Esophagus muscularis mucosa (tissue), 4 donors: ENCODE data around the gene ARHGEF10L. TPM values are rescaled to one million over a fixed set of nuclear protein-coding genes. Genes with fewer than 3 reads are reported as not detected.

Source experiments
- DNase-seq: peaks from one replicate; pipeline ENCODE4 v3.0.0-alpha.2; 2017; ENCODE audit errors: extremely low spot score
- H3K27ac ChIP-seq, 4 donors: fragments of 200-600 bp; sonication (generic); replicated peaks in 1 of 4; 1 replicate in 3 of 4; 2 replicates in 1 of 4; pipeline ENCODE4 v1.5.1; 2016 to 2019; ENCODE audit warnings: mild to moderate bottlenecking in 1 of 4
- H3K27me3 ChIP-seq, 4 donors: fragments of 200-600 bp; sonication (generic); one replicate each; pipeline versions ENCODE4 v1.5.1 to v1.6.0; 2016 to 2019
- H3K36me3 ChIP-seq, 4 donors: fragments of 200-600 bp; sonication (generic); one replicate each; pipeline ENCODE4 v1.5.1; 2016 to 2019
- H3K4me1 ChIP-seq, 4 donors: fragments of 200-600 bp; sonication (generic); one replicate each; pipeline ENCODE4 v1.5.1; 2016 to 2019
- H3K4me3 ChIP-seq, 4 donors: fragments of 200-600 bp; sonication (generic); 1 replicate in 2 of 4; 2 replicates in 2 of 4; pipeline ENCODE4 v1.5.1; 2016 to 2019; ENCODE audit warnings: mild to moderate bottlenecking in 4 of 4, moderate library complexity in 1 of 4
- H3K9me3 ChIP-seq, 4 donors: fragments of 200-600 bp; sonication (generic); 1 replicate in 3 of 4; 2 replicates in 1 of 4; pipeline ENCODE4 v1.5.1; 2016 to 2019
- EP300 ChIP-seq: sonication (generic); formaldehyde crosslinking; IDR thresholded peaks from one replicate; pipeline ENCODE4 v1.6.1; 2017; ENCODE audit warnings: antibody characterized with exemption
- POLR2A ChIP-seq: fragments of 450-650 bp; IDR thresholded peaks from one replicate; pipeline ENCODE4 v1.6.1; 2017; ENCODE audit warnings: antibody characterized with exemption, moderate library complexity, mild to moderate bottlenecking, low read depth
- POLR2AphosphoS5 ChIP-seq, 2 donors: sonication (generic); formaldehyde crosslinking; IDR thresholded peaks; one replicate each; pipeline ENCODE4 v1.6.1; 2017; ENCODE audit warnings: antibody characterized with exemption in 2 of 2
- WGBS: methylation state at CpG from one replicate; pipeline ENCODE4 v1.1.5; 2018; 5-methylcytosine and 5-hydroxymethylcytosine counted together
- intact Hi-C: fragments of 100-400 bp; cut with DNase I; formaldehyde crosslinking; loops from one replicate; pipeline ENCODE4 v1.15.1; 2023
- total RNA-seq, 4 donors: library from RNA; depleted of rRNA; stranded (reverse); fragments of >200 nt; gene quantifications; one replicate each; pipeline versions ENCODE4 v1.1.0 to v1.2.1, GENCODE V29; 2016
- TF ChIP-seq, protein P1 (sequence below), 3 experiments: fragments of 200-600 bp in 2 of 3; fragments of 450-650 bp in 1 of 3; sonication (generic) in 2 of 3; IDR thresholded peaks; one replicate each; pipeline ENCODE4 v1.5.1; 2017 to 2019; ENCODE audit warnings: antibody characterized with exemption in 3 of 3, mild to moderate bottlenecking in 2 of 3, moderate library complexity in 1 of 3

ARHGEF10L gene
- total RNA-seq, 4 donors from 2014 or later = 46.6 to 93.0 (median 66.9) TPM

DNA sequence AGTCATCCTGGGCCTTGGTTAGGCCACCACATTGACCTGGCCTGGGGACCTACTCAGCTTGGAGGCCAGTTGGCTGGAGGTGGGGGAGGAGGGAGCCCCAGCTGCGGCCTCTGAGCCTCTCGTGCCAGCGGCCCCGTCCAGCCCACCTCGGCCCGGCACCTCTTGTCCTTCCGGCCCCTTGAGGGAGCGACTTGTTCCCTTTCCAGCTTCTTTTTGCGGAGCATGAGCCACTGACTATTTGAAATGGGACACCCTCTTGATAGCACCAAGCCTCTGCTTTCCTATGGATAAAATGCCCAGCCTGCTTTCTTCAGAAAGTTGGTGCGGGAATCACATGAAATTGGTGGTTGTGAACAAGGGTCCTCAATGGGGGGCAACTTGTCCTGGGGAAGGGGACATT, 24.7 kb upstream of the ARHGEF10L start:
- TF ChIP-seq POLR2AphosphoS5 (IDR thresholded peaks at IDR 0.05) (no peak), POLR2A (no peak)
- TF ChIP-seq, protein P1, sequence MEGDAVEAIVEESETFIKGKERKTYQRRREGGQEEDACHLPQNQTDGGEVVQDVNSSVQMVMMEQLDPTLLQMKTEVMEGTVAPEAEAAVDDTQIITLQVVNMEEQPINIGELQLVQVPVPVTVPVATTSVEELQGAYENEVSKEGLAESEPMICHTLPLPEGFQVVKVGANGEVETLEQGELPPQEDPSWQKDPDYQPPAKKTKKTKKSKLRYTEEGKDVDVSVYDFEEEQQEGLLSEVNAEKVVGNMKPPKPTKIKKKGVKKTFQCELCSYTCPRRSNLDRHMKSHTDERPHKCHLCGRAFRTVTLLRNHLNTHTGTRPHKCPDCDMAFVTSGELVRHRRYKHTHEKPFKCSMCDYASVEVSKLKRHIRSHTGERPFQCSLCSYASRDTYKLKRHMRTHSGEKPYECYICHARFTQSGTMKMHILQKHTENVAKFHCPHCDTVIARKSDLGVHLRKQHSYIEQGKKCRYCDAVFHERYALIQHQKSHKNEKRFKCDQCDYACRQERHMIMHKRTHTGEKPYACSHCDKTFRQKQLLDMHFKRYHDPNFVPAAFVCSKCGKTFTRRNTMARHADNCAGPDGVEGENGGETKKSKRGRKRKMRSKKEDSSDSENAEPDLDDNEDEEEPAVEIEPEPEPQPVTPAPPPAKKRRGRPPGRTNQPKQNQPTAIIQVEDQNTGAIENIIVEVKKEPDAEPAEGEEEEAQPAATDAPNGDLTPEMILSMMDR (IDR thresholded peaks at IDR 0.05) = no peak
- Histone ChIP-seq H3K4me1 (peaks cover 0 to 15% (median 11%) of the 10 kb centered on the region in 4 donors), H3K9me3 (no peaks in the 10 kb centered on the region), H3K27ac (no peak overlapping the region), H3K36me3 (no peaks in the 10 kb centered on the region), H3K27me3 (no peaks in the 10 kb centered on the region), H3K4me3 (no peak overlapping the region)
- DNase-seq = no peak
- intact Hi-C loops = no loop called here
- WGBS = 91% methylated on average over 10 of the region's 10 CpGs

DNA sequence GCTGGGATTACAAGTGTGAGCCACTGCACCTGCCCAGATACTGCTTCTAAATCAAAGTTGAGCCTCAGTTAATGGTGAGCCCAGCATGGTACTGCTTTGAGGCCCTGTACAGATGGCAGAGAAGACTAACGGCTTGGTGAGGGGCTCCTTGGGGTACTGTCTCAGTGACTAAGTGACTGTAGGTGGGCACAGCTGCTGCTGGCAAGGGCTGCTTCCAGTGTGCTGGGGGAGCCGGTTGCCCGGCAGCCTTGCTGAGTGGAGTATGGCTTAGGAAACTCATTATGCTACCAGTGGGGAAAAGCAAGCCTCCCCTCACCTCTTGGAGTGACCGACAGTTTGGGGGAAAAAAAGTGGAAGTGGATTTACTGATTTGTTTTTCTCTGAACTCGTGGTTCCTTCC, 23.6 kb upstream of the ARHGEF10L start:
- no peak for TF ChIP-seq POLR2A
- TF ChIP-seq POLR2AphosphoS5 (IDR thresholded peaks at IDR 0.05) = no peak
- no peak for TF ChIP-seq EP300
- TF ChIP-seq, protein P1 (IDR thresholded peaks at IDR 0.05) = no peak
- H3K4me3 ChIP-seq = no peak overlapping the region
- WGBS = 67% methylated on average over 4 of the region's 5 CpGs
- H3K4me1 ChIP-seq = peaks cover 0 to 15% (median 11%) of the 10 kb centered on the region in 4 donors
- H3K27ac ChIP-seq = no peak overlapping the region
- no peaks in the 10 kb centered on the region for H3K9me3 ChIP-seq
- DNase-seq = no peak
- no peaks in the 10 kb centered on the region for H3K36me3 ChIP-seq
- intact Hi-C loops = no loop called here
- H3K27me3 ChIP-seq = no peaks in the 10 kb centered on the region

DNA sequence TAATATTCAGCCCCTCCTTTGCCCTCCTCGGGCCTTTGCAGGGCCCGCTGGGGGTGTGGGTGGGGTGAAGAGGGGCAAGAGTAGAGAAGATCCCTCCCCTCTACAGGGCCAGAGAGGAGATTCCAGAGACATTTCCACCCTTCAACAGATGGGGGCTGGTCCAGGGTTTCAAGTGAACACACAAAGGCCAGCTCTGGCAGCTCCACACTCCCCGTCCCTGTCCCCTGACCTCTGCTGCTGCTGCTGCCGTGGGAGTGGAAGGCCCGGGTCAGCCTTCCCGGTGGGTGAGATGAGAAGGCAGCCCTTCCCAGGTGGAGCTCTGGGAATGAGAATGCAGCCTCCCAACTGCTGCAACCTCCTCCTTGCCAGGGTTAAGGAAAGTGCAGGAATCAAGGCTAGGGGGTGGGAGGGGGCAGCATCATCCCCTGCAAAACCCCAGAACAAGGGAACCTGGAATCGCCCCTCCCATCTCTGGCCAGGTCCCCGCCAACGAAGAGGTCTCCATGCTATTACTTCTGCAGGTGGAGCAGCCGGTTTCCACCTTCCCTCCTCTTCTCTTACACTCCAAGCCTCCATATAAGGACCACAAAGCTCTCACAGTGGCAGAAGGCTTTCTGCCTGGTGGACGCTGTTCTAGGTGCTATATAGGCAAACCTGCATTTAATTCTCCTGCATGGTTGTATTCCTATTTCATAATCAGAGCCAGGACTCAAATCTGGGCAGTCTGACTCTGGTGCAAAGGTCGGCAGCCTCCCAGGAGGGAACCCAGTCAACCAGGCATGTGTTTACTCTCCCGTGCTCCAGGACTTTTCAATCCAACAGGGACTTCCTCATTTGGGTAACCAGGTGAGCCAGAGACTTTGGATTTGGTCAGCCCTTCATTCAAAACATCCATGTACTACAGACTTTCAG, 22.9 kb upstream of the ARHGEF10L start:
- no peak overlapping the region for H3K27ac ChIP-seq
- no peaks in the 10 kb centered on the region for H3K9me3 ChIP-seq
- H3K4me1 ChIP-seq = peaks cover 0 to 15% (median 11%) of the 10 kb centered on the region in 4 donors
- intact Hi-C loops = no loop called here
- TF ChIP-seq POLR2AphosphoS5 (IDR thresholded peaks at IDR 0.05) (no peak), EP300 (no peak), POLR2A (no peak)
- TF ChIP-seq, protein P1 (IDR thresholded peaks at IDR 0.05) = no peak
- H3K4me3 ChIP-seq = no peak overlapping the region
- no peaks in the 10 kb centered on the region for H3K36me3 ChIP-seq
- no peak for DNase-seq
- no peaks in the 10 kb centered on the region for H3K27me3 ChIP-seq
- WGBS = 44% methylated on average over 8 of the region's 13 CpGs

DNA sequence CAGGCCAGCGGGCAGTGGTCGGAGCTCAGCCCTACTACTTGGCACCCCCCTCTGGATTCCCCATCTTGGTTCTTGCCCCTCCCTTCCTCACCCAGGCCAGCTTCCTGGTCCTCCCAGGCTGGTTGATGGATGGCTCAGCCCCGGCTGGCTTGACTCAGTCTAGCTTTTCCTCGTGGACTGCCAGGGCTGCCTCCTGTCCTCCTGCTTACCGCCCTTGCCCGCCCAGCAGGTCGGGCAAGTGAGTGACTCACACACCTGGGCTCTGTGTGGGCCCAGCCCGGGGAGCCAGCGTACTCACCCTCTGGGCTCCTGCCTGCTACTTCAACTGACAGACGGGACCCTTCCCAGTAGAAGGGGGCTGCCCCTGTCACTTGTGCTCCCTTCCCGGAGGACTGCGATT, 19.5 kb upstream of the ARHGEF10L start:
- Histone ChIP-seq H3K27ac (no peak overlapping the region), H3K9me3 (no peaks in the 10 kb centered on the region), H3K36me3 (no peaks in the 10 kb centered on the region), H3K4me3 (no peak overlapping the region), H3K4me1 (peaks cover 0 to 15% (median 11%) of the 10 kb centered on the region in 4 donors), H3K27me3 (no peaks in the 10 kb centered on the region)
- intact Hi-C loops = no loop called here
- 62% methylated on average over 8 of the region's 12 CpGs for WGBS
- DNase-seq = no peak
- TF ChIP-seq, protein P1 (IDR thresholded peaks at IDR 0.05) = no peak
- no peak for TF ChIP-seq POLR2AphosphoS5 (IDR thresholded peaks at IDR 0.05)
- TF ChIP-seq EP300 = no peak
- TF ChIP-seq POLR2A = no peak
